DMS114 treated with DMSO at 0.1 percent for 48 hours (cell line): ENCODE data around the gene FAM120A.
A peak's percentile ranks its signal among the peaks of the same experiment; 100 is the strongest.

Source experiments
- DNase-seq: peaks from one replicate; lab custom pipeline; 2025; ENCODE audit not compliant: unreplicated experiment; lab: John Stamatoyannopoulos, UW

Gene FAM120A

GRCh38 chr9:93552923-93553322 lies 101.4 kb downstream of the FAM120A start:
- no peak for DNase-seq

- no peak for DNase-seq
Observed at GRCh38 chr9:93555370-93555769, 103.9 kb downstream of the FAM120A start.

GRCh38 chr9:93557366-93558137 lies 106.1 kb downstream of the FAM120A start:
- no peak for DNase-seq

- DNase-seq, result no peak
Observed at GRCh38 chr9:93558503-93558902, 107.0 kb downstream of the FAM120A start.

GRCh38 chr9:93560991-93561390 lies 109.5 kb downstream of the FAM120A start:
- DNase-seq, result no peak

GRCh38 chr9:93562157-93562556 lies 110.7 kb downstream of the FAM120A start:
- no peak for DNase-seq

- DNase-seq, result no peak
Observed at GRCh38 chr9:93565089-93565488, 113.6 kb downstream of the FAM120A start.

GRCh38 chr9:93566408-93567270 lies 115.2 kb downstream of the FAM120A start:
- peak; percentile 77 for DNase-seq

GRCh38 chr9:93567271-93567959 lies 115.9 kb downstream of the FAM120A start:
- no peak for DNase-seq

- no peak for DNase-seq
Observed at GRCh38 chr9:93568169-93568568, 116.7 kb downstream of the FAM120A start.

- no peak for DNase-seq
Observed at GRCh38 chr9:93569621-93570174, 118.2 kb downstream of the FAM120A start.

- DNase-seq, result no peak
Observed at GRCh38 chr9:93572221-93572620, 120.7 kb downstream of the FAM120A start.

GRCh38 chr9:93572636-93573515 lies 121.4 kb downstream of the FAM120A start:
- DNase-seq, result no peak

GRCh38 chr9:93573516-93573828 lies 122.0 kb downstream of the FAM120A start:
- DNase-seq, result no peak

- DNase-seq, result no peak
Observed at GRCh38 chr9:93574091-93574899, 122.8 kb downstream of the FAM120A start.

GRCh38 chr9:93574900-93575795 lies 123.7 kb downstream of the FAM120A start:
- DNase-seq, result no peak

GRCh38 chr9:93575796-93576257 lies 124.3 kb downstream of the FAM120A start:
- DNase-seq, result no peak

GRCh38 chr9:93576258-93577077 lies 125.0 kb downstream of the FAM120A start, which contains the start of gene PHF2:
Gene PHF2, plus strand, starts transcription at chr9:93576584. Its CDS starts 190 bp downstream, at chr9:93576774.
- DNase-seq, result no peak
